ENCODE data around the gene VEZF1. TPM values are rescaled to one million over a fixed set of nuclear protein-coding genes. Genes with fewer than 3 reads are reported as not detected.

Gene VEZF1
- total RNA-seq, 4 donors from 2014 or later: 45.1 to 50.6 (median 47.6) TPM

DNA sequence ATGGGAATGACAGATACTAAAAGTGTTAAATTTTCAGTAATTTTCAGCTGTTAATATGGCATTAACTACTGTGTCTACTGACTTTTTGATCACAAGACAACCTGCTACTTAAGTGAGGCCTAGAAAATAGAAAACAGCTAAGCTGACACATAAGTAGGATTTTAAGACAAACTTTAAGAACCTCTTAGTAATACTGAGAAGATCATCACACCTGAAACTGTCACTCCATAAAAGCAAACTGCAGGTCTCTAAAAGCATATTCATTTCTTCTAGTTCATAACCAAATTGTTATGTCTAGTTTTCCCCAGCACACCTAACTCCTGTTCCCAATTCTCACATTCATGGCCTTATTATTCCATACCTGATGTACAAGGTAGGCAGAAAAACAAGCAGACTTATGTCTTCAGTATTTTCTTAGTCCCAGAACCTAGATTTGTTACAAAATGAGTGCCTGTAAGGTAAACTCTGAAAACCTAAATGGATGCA is 11.0 kb upstream of the VEZF1 start:
- DNase-seq (ENCODE audit: low spot score) (no peak), ATAC-seq (ENCODE audit: low FRiP score) (no peak)
- TF ChIP-seq CTCF (IDR thresholded peaks at IDR 0.05): no peak

GRCh38 chr17:57997085-57997809 is 9.2 kb upstream of the VEZF1 start:
- ATAC-seq (ENCODE audit: low FRiP score) (no peak), DNase-seq (ENCODE audit: low spot score) (no peak)
- TF ChIP-seq CTCF (IDR thresholded peaks at IDR 0.05): no peak

- ATAC-seq (ENCODE audit: low FRiP score) (peak; percentile 84), DNase-seq (ENCODE audit: low spot score) (no peak)
- no peak for TF ChIP-seq CTCF (IDR thresholded peaks at IDR 0.05)
Observed at GRCh38 chr17:57995076-57995956, 7.3 kb upstream of the VEZF1 start.

- DNase-seq (ENCODE audit: low spot score): no peak
- TF ChIP-seq CTCF (IDR thresholded peaks at IDR 0.05): no peak
- no peak for ATAC-seq (ENCODE audit: low FRiP score)
Observed at GRCh38 chr17:57994436-57994835, 6.4 kb upstream of the VEZF1 start.

GRCh38 chr17:57993471-57994365 is 5.7 kb upstream of the VEZF1 start:
- no peak for DNase-seq (ENCODE audit: low spot score)
- no peak for TF ChIP-seq CTCF (IDR thresholded peaks at IDR 0.05)
- ATAC-seq (ENCODE audit: low FRiP score): no peak

DNA sequence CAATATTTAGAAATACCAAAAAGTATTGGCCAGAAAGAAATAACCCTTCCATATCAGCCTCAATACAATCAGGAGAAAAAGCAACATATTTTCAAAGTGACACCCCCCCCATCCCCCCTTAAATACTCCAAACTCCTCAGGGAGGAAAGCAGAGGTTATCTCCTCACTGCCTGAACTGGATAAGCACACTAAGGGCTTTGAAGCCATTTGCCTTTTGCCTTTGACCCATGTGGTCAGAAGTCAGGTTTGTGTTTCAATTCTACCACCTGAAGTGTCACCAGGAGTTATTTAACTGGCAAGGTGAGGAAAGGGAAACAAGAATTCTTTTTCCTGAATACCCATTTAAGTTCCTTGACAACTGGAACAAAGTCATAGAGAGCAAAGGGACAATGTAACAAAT is 3.5 kb upstream of the VEZF1 start:
- DNase-seq (ENCODE audit: low spot score): no peak
- no peak for TF ChIP-seq CTCF (IDR thresholded peaks at IDR 0.05)
- ATAC-seq (ENCODE audit: low FRiP score): no peak
